Esophagus muscularis mucosa (tissue), 3 donors: ENCODE data around the gene KRT34.

Source experiments
- POLR2A ChIP-seq: fragments of 450-650 bp; IDR thresholded peaks from one replicate; pipeline ENCODE4 v1.6.1; 2017; ENCODE audit warnings: antibody characterized with exemption, moderate library complexity, mild to moderate bottlenecking, low read depth
- POLR2AphosphoS5 ChIP-seq, 2 donors: sonication (generic); formaldehyde crosslinking; IDR thresholded peaks; one replicate each; pipeline ENCODE4 v1.6.1; 2017; ENCODE audit warnings: antibody characterized with exemption in 2 of 2
- TF ChIP-seq, protein P1 (sequence below), 3 experiments: fragments of 200-600 bp in 2 of 3; fragments of 450-650 bp in 1 of 3; sonication (generic) in 2 of 3; IDR thresholded peaks; one replicate each; pipeline ENCODE4 v1.5.1; 2017 to 2019; ENCODE audit warnings: antibody characterized with exemption in 3 of 3, mild to moderate bottlenecking in 2 of 3, moderate library complexity in 1 of 3

DNA sequence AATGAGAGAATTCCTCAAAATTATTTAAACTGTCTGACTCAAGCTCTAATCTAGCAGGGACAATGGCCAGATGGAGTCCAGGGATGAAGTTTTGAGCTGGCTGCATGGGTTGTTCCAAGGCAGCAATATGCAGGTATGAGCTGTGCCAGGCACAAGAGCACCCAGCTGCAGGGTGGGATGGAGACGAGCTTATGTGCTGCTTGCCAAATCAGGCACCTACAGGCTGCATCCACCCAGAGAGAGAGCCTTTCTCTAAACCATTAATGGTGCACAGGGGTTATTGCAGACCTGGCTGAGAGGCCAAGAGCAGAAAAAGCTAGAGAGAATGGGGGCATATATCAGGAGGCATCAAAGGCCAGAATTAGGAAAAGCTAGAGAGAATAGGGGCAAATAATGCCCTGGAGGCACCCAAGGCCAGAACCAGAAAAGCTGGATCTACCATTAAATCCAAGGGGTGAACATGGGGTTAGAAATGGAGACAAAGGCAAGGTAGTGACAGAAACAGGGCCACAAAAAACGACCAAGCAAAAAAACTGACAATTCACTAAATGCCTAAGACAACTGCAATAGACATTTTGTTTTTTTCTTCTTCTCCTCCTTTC lies 42.4 kb downstream of the KRT34 start:
- TF ChIP-seq, protein P1, sequence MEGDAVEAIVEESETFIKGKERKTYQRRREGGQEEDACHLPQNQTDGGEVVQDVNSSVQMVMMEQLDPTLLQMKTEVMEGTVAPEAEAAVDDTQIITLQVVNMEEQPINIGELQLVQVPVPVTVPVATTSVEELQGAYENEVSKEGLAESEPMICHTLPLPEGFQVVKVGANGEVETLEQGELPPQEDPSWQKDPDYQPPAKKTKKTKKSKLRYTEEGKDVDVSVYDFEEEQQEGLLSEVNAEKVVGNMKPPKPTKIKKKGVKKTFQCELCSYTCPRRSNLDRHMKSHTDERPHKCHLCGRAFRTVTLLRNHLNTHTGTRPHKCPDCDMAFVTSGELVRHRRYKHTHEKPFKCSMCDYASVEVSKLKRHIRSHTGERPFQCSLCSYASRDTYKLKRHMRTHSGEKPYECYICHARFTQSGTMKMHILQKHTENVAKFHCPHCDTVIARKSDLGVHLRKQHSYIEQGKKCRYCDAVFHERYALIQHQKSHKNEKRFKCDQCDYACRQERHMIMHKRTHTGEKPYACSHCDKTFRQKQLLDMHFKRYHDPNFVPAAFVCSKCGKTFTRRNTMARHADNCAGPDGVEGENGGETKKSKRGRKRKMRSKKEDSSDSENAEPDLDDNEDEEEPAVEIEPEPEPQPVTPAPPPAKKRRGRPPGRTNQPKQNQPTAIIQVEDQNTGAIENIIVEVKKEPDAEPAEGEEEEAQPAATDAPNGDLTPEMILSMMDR (IDR thresholded peaks at IDR 0.05), result no peak
- no peak for TF ChIP-seq POLR2A
- TF ChIP-seq POLR2AphosphoS5 (IDR thresholded peaks at IDR 0.05), result no peak
